ENCODE results near the gene C8A.

C8A gene

GRCh38 chr1:56845343-56845742 is 9.3 kb upstream of the C8A start:
- Histone ChIP-seq H3K36me3 (replicated peaks) (no peaks in the 10 kb centered on the region), H3K27me3 (ENCODE audit: low read depth) (no peaks in the 10 kb centered on the region), H3K4me3 (no peak overlapping the region), H3K9me3 (no peaks in the 10 kb centered on the region), H3K4me1 (no peaks in the 10 kb centered on the region)
- in situ Hi-C loops (cut with MboI; ENCODE audit: low sequenced_read_pairs) = loop anchor here (25.0 kb wide), 1 partner anchor 1167 kb away; no protein-coding TSS in a partner anchor
- no peak for DNase-seq (ENCODE audit: low spot score in 2 of 2)

GRCh38 chr1:56849750-56850149 is 4.8 kb upstream of the C8A start:
- DNase-seq (ENCODE audit: low spot score in 2 of 2) = no peak
- Histone ChIP-seq H3K36me3 (replicated peaks) (no peaks in the 10 kb centered on the region), H3K4me1 (no peaks in the 10 kb centered on the region), H3K4me3 (no peak overlapping the region), H3K9me3 (no peaks in the 10 kb centered on the region), H3K27me3 (ENCODE audit: low read depth) (peaks cover 5% of the 10 kb centered on the region; the same call in 1 of the 2 replicates)
- in situ Hi-C loops (cut with MboI; ENCODE audit: low sequenced_read_pairs) = loop anchor here (25.0 kb wide), 1 partner anchor 1163 kb away; no protein-coding TSS in a partner anchor

GRCh38 chr1:56850411-56850810 is 4.2 kb upstream of the C8A start:
- Histone ChIP-seq H3K9me3 (no peaks in the 10 kb centered on the region), H3K4me3 (no peak overlapping the region), H3K27me3 (ENCODE audit: low read depth) (peaks cover 5% of the 10 kb centered on the region; the same call in 1 of the 2 replicates), H3K4me1 (no peaks in the 10 kb centered on the region), H3K36me3 (replicated peaks) (no peaks in the 10 kb centered on the region)
- DNase-seq (ENCODE audit: low spot score in 2 of 2) = no peak
- in situ Hi-C loops (cut with MboI; ENCODE audit: low sequenced_read_pairs) = no loop called here

GRCh38 chr1:56850922-56851321 is 3.7 kb upstream of the C8A start:
- Histone ChIP-seq H3K36me3 (replicated peaks) (no peaks in the 10 kb centered on the region), H3K4me1 (no peaks in the 10 kb centered on the region), H3K27me3 (ENCODE audit: low read depth) (peaks cover 5% of the 10 kb centered on the region; the same call in 1 of the 2 replicates), H3K9me3 (no peaks in the 10 kb centered on the region), H3K4me3 (no peak overlapping the region)
- DNase-seq (ENCODE audit: low spot score in 2 of 2) = no peak
- in situ Hi-C loops (cut with MboI; ENCODE audit: low sequenced_read_pairs) = no loop called here

- H3K4me3 ChIP-seq = no peak overlapping the region
- in situ Hi-C loops (cut with MboI; ENCODE audit: low sequenced_read_pairs) = no loop called here
- no peak for DNase-seq (ENCODE audit: low spot score in 2 of 2)
- H3K9me3 ChIP-seq = no peaks in the 10 kb centered on the region
- H3K27me3 ChIP-seq (ENCODE audit: low read depth) = peaks cover 5% of the 10 kb centered on the region; the same call in 1 of the 2 replicates
- no peaks in the 10 kb centered on the region for H3K4me1 ChIP-seq
- H3K36me3 ChIP-seq (replicated peaks) = no peaks in the 10 kb centered on the region
These were observed 2.1 kb upstream of the C8A start for GRCh38 chr1:56852476-56852875.

- Histone ChIP-seq H3K9me3 (no peaks in the 10 kb centered on the region), H3K27me3 (ENCODE audit: low read depth) (peaks cover 5% of the 10 kb centered on the region; the same call in 1 of the 2 replicates), H3K4me1 (no peaks in the 10 kb centered on the region), H3K4me3 (no peak overlapping the region), H3K36me3 (replicated peaks) (no peaks in the 10 kb centered on the region)
- in situ Hi-C loops (cut with MboI; ENCODE audit: low sequenced_read_pairs) = no loop called here
- DNase-seq (ENCODE audit: low spot score in 2 of 2) = no peak
These were observed 593 bp downstream of the C8A start for GRCh38 chr1:56855190-56855589.

GRCh38 chr1:56856186-56856585 is 1.6 kb downstream of the C8A start:
- Histone ChIP-seq H3K4me1 (no peaks in the 10 kb centered on the region), H3K36me3 (replicated peaks) (no peaks in the 10 kb centered on the region), H3K9me3 (no peaks in the 10 kb centered on the region), H3K27me3 (ENCODE audit: low read depth) (peaks cover 5% of the 10 kb centered on the region; the same call in 1 of the 2 replicates), H3K4me3 (no peak overlapping the region)
- in situ Hi-C loops (cut with MboI; ENCODE audit: low sequenced_read_pairs) = no loop called here
- no peak for DNase-seq (ENCODE audit: low spot score in 2 of 2)

- Histone ChIP-seq H3K27me3 (ENCODE audit: low read depth) (0 out of 2 replicates have a peak, but pooled peaks cover 2% of the 10 kb centered on the region), H3K36me3 (replicated peaks) (no peaks in the 10 kb centered on the region), H3K4me1 (no peaks in the 10 kb centered on the region), H3K9me3 (no peaks in the 10 kb centered on the region), H3K4me3 (no peak overlapping the region)
- DNase-seq (ENCODE audit: low spot score in 2 of 2) = no peak
- in situ Hi-C loops (cut with MboI; ENCODE audit: low sequenced_read_pairs) = no loop called here
These were observed 4.7 kb downstream of the C8A start for GRCh38 chr1:56859287-56859686.

GRCh38 chr1:56863265-56863992 is 8.8 kb downstream of the C8A start:
- no peaks in the 10 kb centered on the region for H3K36me3 ChIP-seq (replicated peaks)
- in situ Hi-C loops (cut with MboI; ENCODE audit: low sequenced_read_pairs) = no loop called here
- H3K9me3 ChIP-seq = no peaks in the 10 kb centered on the region
- no peaks in the 10 kb centered on the region for H3K27me3 ChIP-seq (ENCODE audit: low read depth)
- no peak for DNase-seq (ENCODE audit: low spot score in 2 of 2)
- H3K4me3 ChIP-seq = no peak overlapping the region
- no peaks in the 10 kb centered on the region for H3K4me1 ChIP-seq

- in situ Hi-C loops (cut with MboI; ENCODE audit: low sequenced_read_pairs) = no loop called here
- H3K36me3 ChIP-seq (replicated peaks) = no peaks in the 10 kb centered on the region
- no peaks in the 10 kb centered on the region for H3K9me3 ChIP-seq
- DNase-seq (ENCODE audit: low spot score in 2 of 2) = no peak
- no peaks in the 10 kb centered on the region for H3K4me1 ChIP-seq
- no peaks in the 10 kb centered on the region for H3K27me3 ChIP-seq (ENCODE audit: low read depth)
- no peak overlapping the region for H3K4me3 ChIP-seq
These were observed 9.8 kb downstream of the C8A start for GRCh38 chr1:56864430-56864829.

- Histone ChIP-seq H3K36me3 (replicated peaks) (no peaks in the 10 kb centered on the region), H3K4me1 (no peaks in the 10 kb centered on the region), H3K27me3 (ENCODE audit: low read depth) (no peaks in the 10 kb centered on the region), H3K9me3 (no peaks in the 10 kb centered on the region), H3K4me3 (no peak overlapping the region)
- no peak for DNase-seq (ENCODE audit: low spot score in 2 of 2)
- in situ Hi-C loops (cut with MboI; ENCODE audit: low sequenced_read_pairs) = no loop called here
These were observed 12.1 kb downstream of the C8A start for GRCh38 chr1:56866656-56867055.

GRCh38 chr1:56867491-56867890 is 12.9 kb downstream of the C8A start:
- no peak for DNase-seq (ENCODE audit: low spot score in 2 of 2)
- Histone ChIP-seq H3K27me3 (ENCODE audit: low read depth) (no peaks in the 10 kb centered on the region), H3K9me3 (no peaks in the 10 kb centered on the region), H3K36me3 (replicated peaks) (no peaks in the 10 kb centered on the region), H3K4me3 (no peak overlapping the region), H3K4me1 (no peaks in the 10 kb centered on the region)
- in situ Hi-C loops (cut with MboI; ENCODE audit: low sequenced_read_pairs) = no loop called here

- Histone ChIP-seq H3K27me3 (ENCODE audit: low read depth) (no peaks in the 10 kb centered on the region), H3K4me3 (no peak overlapping the region), H3K9me3 (no peaks in the 10 kb centered on the region), H3K4me1 (no peaks in the 10 kb centered on the region), H3K36me3 (replicated peaks) (no peaks in the 10 kb centered on the region)
- DNase-seq (ENCODE audit: low spot score in 2 of 2) = no peak
- in situ Hi-C loops (cut with MboI; ENCODE audit: low sequenced_read_pairs) = no loop called here
These were observed 14.2 kb downstream of the C8A start for GRCh38 chr1:56868761-56869160.

GRCh38 chr1:56872597-56872996 is 18.0 kb downstream of the C8A start:
- Histone ChIP-seq H3K4me1 (no peaks in the 10 kb centered on the region), H3K27me3 (ENCODE audit: low read depth) (no peaks in the 10 kb centered on the region), H3K4me3 (no peak overlapping the region), H3K9me3 (no peaks in the 10 kb centered on the region), H3K36me3 (replicated peaks) (no peaks in the 10 kb centered on the region)
- DNase-seq (ENCODE audit: low spot score in 2 of 2) = no peak
- in situ Hi-C loops (cut with MboI; ENCODE audit: low sequenced_read_pairs) = no loop called here

GRCh38 chr1:56873213-56873612 is 18.6 kb downstream of the C8A start:
- Histone ChIP-seq H3K4me3 (no peak overlapping the region), H3K36me3 (replicated peaks) (no peaks in the 10 kb centered on the region), H3K4me1 (no peaks in the 10 kb centered on the region), H3K27me3 (ENCODE audit: low read depth) (no peaks in the 10 kb centered on the region), H3K9me3 (no peaks in the 10 kb centered on the region)
- in situ Hi-C loops (cut with MboI; ENCODE audit: low sequenced_read_pairs) = no loop called here
- no peak for DNase-seq (ENCODE audit: low spot score in 2 of 2)

Data from HAP-1 (cell line).